ENCODE measurements around the gene MOG. TPM values are rescaled to one million over a fixed set of nuclear protein-coding genes. Genes with fewer than 3 reads are reported as not detected.

The MOG gene
- not detected in 2 replicates for total RNA-seq

GRCh38 chr6:29656798-29657197 lies at the start of gene MOG:
TSS of gene MOG (plus strand) at chr6:29657092. CDS start at chr6:29657210, 118 bp downstream.

DNA sequence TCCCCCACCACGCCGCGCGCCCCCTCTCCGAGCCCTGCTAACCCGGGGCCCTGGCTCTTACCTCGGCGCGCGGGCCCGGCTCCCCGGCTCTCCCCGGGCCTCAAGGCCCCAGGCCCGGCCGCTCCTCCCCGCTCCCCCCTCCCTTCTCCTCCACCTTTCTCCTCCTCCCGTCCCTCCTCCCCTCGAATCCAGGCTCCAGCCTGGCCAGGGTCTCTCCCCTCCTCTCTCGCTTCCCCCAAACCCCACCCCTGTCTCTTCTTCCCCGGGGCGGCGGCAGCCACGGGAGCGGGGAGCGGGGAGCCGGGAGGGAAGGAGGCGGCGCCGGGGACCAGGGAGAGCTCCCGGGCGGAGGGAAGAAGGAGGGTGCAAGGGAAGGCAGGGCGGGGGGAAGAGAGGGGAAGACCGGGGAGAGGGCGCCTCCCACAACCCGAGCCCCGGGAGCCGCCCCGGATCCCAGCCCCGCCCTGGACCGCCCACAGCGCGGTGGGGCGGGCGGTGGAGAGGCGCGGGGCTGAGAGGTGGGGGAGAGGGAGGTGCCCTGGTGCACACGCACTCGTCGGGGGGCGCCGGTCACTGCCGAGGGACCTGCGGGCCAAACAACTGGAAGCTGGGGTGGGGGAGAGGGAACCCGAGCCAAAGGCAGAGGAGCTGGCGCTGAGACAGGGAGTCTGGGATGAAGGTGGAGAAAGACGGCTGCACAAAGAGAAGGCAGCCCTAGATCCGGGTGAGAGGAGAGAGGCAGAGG lies 23.9 kb upstream of the MOG start, which contains the start of gene GABBR1:
TSS of gene GABBR1 (minus strand) at position 395 of the 745 bp plus-strand sequence. CDS start 798 bp downstream, outside the sequence.

GRCh38 chr6:29680904-29681303 lies 24.0 kb downstream of the MOG start, which contains the start of gene ZFP57:
TSS of gene ZFP57 (minus strand) at chr6:29681152. CDS start at chr6:29677003, 4,149 bp downstream.

Other genes with a start within 250 kb of the MOG start
- not detected in 2 replicates for gene OR12D1, start 242.2 kb upstream of the MOG start, total RNA-seq
- not detected in 2 replicates for gene OR10C1, start 217.8 kb upstream of the MOG start, total RNA-seq
- gene OR11A1, start 200.0 kb upstream of the MOG start, total RNA-seq: not detected in 2 replicates
- gene OR2H1, start 199.9 kb upstream of the MOG start, total RNA-seq: not detected in 2 replicates
- gene MAS1L, start 169.1 kb upstream of the MOG start, total RNA-seq: not detected in 2 replicates
- gene UBD, start 97.4 kb upstream of the MOG start, total RNA-seq: not detected in 2 replicates
- gene OR2H2, start 72.0 kb upstream of the MOG start, total RNA-seq: not detected in 2 replicates
- 10.3 and 11.4 TPM in 2 replicates for gene GABBR1, start 23.9 kb upstream of the MOG start, total RNA-seq
- gene ZFP57, start 24.1 kb downstream of the MOG start, total RNA-seq: 0.13 TPM in 1 of 2 replicates, not detected in the other
- 40.4 and 41.5 TPM in 2 replicates for gene HLA-F, start 66.3 kb downstream of the MOG start, total RNA-seq
- gene HLA-G, start 170.7 kb downstream of the MOG start, total RNA-seq: not detected in 2 replicates

Data from aortic smooth muscle cell (primary cell).